Muscle of arm (tissue), 12 donors: ENCODE data around the gene PROS1. TPM values are rescaled to one million over a fixed set of nuclear protein-coding genes. Genes with fewer than 3 reads are reported as not detected.
"Not testable (repeated sequence)": the region's sequence is repeated elsewhere in the genome, so short reads cannot be mapped to it uniquely, and the experiment has no call there.

Experiments
- DNase-seq: peaks from one replicate; pipeline ENCODE4 v3.0.0-alpha.2; 2013
- polyA plus RNA-seq, 12 donors: library from polyadenylated mRNA; unstranded; fragments of 120-200 nt; gene quantifications; one replicate each; pipeline ENCODE4 v1.2.1, GENCODE V29; 2013; ENCODE audit not compliant: insufficient read length in 12 of 12

PROS1 gene
- polyA plus RNA-seq, 12 donors, result 23.4 to 39.1 (median 29.2) TPM; not detected in 1

- no peak for DNase-seq
Observed at GRCh38 chr3:93904568-93904967, 69.1 kb downstream of the PROS1 start.

DNA sequence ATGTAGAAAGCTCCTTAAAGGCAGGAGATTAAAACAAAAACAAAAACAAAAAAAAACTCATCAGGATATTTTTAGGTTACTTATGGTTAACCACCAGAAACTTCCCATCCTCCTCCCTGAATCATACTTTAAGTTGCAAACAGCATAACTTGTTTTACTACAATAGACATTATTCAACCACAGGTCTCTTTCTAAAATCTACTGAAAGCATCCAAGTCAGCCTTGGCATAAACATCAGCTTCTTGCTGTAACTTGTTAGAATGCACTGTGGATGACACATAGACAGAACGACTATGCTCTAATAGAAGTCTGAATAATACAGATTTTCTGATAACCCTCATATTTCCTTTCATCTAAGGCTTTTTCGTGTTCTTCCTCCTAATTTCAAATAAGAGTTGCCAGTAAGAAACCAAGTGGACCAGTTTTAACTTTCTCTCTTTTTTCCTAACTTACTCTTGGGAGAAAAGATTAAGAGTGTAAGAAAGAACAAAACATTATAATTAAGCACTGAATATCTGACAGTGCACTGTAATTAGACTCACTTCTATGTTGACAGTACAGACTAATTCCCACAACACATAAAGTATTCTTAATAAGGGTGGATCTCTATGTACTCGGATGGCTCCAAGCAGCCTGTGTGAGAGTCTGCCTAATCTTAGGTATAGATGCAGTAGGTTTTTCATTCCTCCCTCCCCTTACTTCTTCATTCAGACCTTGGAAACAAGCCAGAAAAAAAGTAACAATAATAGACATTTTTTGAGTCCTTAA is 95.3 kb downstream of the PROS1 start:
- DNase-seq, result not testable (repeated sequence)

GRCh38 chr3:93877427-93877826 is 96.3 kb downstream of the PROS1 start:
- not testable (repeated sequence) for DNase-seq

DNA sequence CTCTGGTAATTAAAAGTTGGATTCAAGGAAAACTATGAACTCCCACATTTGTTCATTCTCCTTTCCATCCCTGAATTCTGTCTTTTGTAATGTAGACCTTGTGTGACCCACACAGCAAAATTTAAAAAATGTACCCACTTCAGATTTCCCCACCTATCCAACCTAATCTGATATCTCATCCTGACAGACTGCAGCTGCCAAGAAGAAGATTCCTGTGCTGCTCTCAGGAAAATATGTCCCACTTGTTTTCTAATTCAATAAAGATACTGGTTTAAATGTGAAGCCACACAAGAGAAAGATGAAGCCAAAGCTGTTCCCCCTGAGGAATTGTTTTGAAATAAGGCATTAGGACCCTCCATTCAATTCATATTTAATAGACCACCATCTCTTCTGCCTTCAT is 100.3 kb downstream of the PROS1 start:
- DNase-seq, result not testable (repeated sequence)

GRCh38 chr3:93867425-93867824 is 106.3 kb downstream of the PROS1 start:
- no peak for DNase-seq

- no peak for DNase-seq
Observed at GRCh38 chr3:93861017-93861416, 112.7 kb downstream of the PROS1 start.

GRCh38 chr3:93855401-93855800 is 118.3 kb downstream of the PROS1 start:
- no peak for DNase-seq

- DNase-seq, result not testable (repeated sequence)
Observed at GRCh38 chr3:93852228-93852627, 121.5 kb downstream of the PROS1 start.

DNA sequence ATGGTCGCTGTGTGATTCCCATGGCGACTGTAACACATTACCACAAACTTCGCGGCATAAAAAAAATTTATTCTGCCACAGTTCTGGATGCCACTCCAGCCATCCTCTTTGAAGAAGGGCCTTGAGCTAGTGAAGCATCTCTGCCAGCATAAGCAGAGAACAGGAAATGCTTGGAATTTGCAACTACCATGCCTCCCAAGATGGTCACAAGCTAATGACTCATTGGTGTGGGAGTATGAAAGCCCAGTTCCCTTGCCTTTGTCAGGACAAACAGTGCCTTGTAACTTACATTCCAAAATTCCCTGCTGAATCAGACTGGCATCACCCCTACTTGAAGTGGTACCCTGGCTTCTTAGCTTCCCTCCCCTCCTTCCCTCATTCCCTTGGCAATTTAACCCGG is 129.7 kb downstream of the PROS1 start:
- DNase-seq, result no peak

DNA sequence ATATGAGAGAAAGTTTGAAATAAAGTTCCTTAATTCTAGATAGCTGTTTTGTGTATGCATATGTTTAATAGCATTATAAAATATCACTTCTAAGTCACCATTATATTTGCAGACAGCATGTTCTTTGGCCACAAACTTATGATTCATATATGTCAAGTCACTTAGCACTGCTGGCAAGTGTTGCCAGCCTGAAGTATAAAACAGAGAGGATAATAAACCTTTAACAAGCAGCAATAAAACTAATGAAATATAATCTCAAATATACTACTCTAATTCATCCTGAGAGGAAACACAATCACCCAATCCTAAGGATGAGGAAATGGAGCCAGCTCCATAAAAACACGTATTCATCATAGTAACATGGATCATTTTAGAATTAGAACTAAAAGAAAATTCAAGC is 134.5 kb downstream of the PROS1 start:
- DNase-seq, result not testable (repeated sequence)

Other genes with a start within 250 kb of the PROS1 start
- 10 to 100 TPM in 1 of 12 donors, 1 to 10 TPM in 9, not detected in 2; 5.9 to 14.6 (median 8.0) TPM for gene ARL13B, start 6.3 kb upstream of the PROS1 start, polyA plus RNA-seq
- 1 to 10 TPM in 3 of 12 donors, under 1 TPM in 3, not detected in 6; 0.12 to 7.5 (median 0.96) TPM for gene STX19, start 54.7 kb upstream of the PROS1 start, polyA plus RNA-seq
- 1 to 10 TPM in 10 of 12 donors, not detected in 2; 3.5 to 8.0 (median 5.1) TPM for gene DHFR2, start 89.0 kb upstream of the PROS1 start, polyA plus RNA-seq
- gene NSUN3, start 89.2 kb upstream of the PROS1 start, polyA plus RNA-seq, result 10 to 100 TPM in 2 of 12 donors, 1 to 10 TPM in 8, not detected in 2; 6.4 to 11.4 (median 8.2) TPM